K562 (cell line): ENCODE measurements around the gene MDH1B. TPM values are rescaled to one million over a fixed set of nuclear protein-coding genes. Genes with fewer than 3 reads are reported as not detected.

ENCODE experiments used
- ATAC-seq: fragments of 200-7000 bp; cut with Tn5 transposase; 3 replicates; pipeline ENCODE4 v1.9.1; 2020; ENCODE audit warnings: moderate library complexity
- BruUV-seq: library from RNA; stranded (reverse); fragments of 400-500 nt; replicated peaks from 2 replicates; lab custom pipeline; 2021; lab: Mats Ljungman, UMichigan
- CTCF ChIA-PET: fragments of 300-600 bp; formaldehyde crosslinking; extraction: SDS; loops from one replicate; lab custom pipeline; 2021; ENCODE audit warnings: low intra/inter-chr PET ratio; lab: Yijun Ruan, JAX
- POLR2A ChIA-PET: fragments of 300-600, 350-650 bp; sonication (Branson Sonifier 250); formaldehyde crosslinking; extraction: SDS; loops from one replicate; lab custom pipeline; 2021; ENCODE audit warnings: antibody characterized with exemption, inconsistent platforms; lab: Yijun Ruan, JAX
- DNase-seq, 4 experiments: peaks; one replicate each; pipeline versions ENCODE4 v3.0.0 to v3.0.0-alpha.2; 2011 to 2018; ENCODE audit warnings: low spot score in 3 of 4, mixed read lengths in 3 of 4; ENCODE audit errors: extremely low read depth in 1 of 4
- FAIRE-seq: peaks from 2 replicates; lab custom pipeline; 2011; peaks lifted over from hg19 to GRCh38; lab: Jason Lieb, UNC
- H2AFZ ChIP-seq: 2 replicates; pipeline ENCODE4 v1.6.0; 2011; ENCODE audit warnings: low read depth, low read length, control low read depth, inconsistent platforms
- H3K27ac ChIP-seq: fragments of 200-600 bp; 3 replicates; pipeline ENCODE4 v1.8.0; 2011; ENCODE audit warnings: low read depth, mild to moderate bottlenecking, control low read depth, inconsistent platforms, low read length, moderate library complexity, mixed read lengths; ENCODE audit errors: extremely low read depth
- H3K27me3 ChIP-seq, 2 experiments: fragments of 300-600 bp in 1 of 2; 2 replicates in 1 of 2; 3 replicates in 1 of 2; pipeline versions ENCODE4 v1.6.0 to v1.8.0; 2011; ENCODE audit warnings: inconsistent platforms in 2 of 2, low read length in 2 of 2, mild to moderate bottlenecking in 1 of 2, mixed read lengths in 1 of 2, moderate library complexity in 1 of 2; ENCODE audit not compliant: control insufficient read depth in 2 of 2, insufficient read depth in 2 of 2
- H3K36me3 ChIP-seq: fragments of 300-600 bp; 3 replicates; pipeline ENCODE4 v1.8.0; 2011; ENCODE audit warnings: mild to moderate bottlenecking, low read length, inconsistent platforms; ENCODE audit not compliant: control insufficient read depth, insufficient read depth
- H3K4me1 ChIP-seq, 2 experiments: fragments of 200-600 bp in 1 of 2; replicated peaks in 1 of 2; 2 replicates in 1 of 2; 3 replicates in 1 of 2; pipeline versions ENCODE4 v1.5.1 to v1.8.0; 2011; ENCODE audit warnings: inconsistent platforms in 2 of 2, low read length in 2 of 2, mild to moderate bottlenecking in 1 of 2, mixed read lengths in 1 of 2, moderate library complexity in 1 of 2; ENCODE audit not compliant: control insufficient read depth in 2 of 2, insufficient read depth in 2 of 2
- H3K4me2 ChIP-seq: 2 replicates; pipeline ENCODE4 v1.6.1; 2011; ENCODE audit warnings: low read length, control low read depth, inconsistent platforms, mixed read lengths; ENCODE audit not compliant: insufficient read depth
- H3K4me3 ChIP-seq: fragments of 200-600 bp; sonication (generic), shearing (Covaris generic); 2 replicates; pipeline ENCODE4 v1.5.1; 2016; ENCODE audit warnings: control low read depth, inconsistent platforms
- H3K79me2 ChIP-seq: fragments of 200-600 bp; 3 replicates; pipeline ENCODE4 v1.8.0; 2011; ENCODE audit warnings: low read length, inconsistent platforms; ENCODE audit not compliant: control insufficient read depth, insufficient read depth
- H3K9ac ChIP-seq, 2 experiments: 2 replicates each; pipeline versions ENCODE4 v1.6.0 to v1.6.1; 2011; ENCODE audit warnings: low read depth in 2 of 2, low read length in 2 of 2, control low read depth in 1 of 2, inconsistent platforms in 1 of 2, mild to moderate bottlenecking in 1 of 2, mixed read lengths in 1 of 2; ENCODE audit not compliant: insufficient read depth in 1 of 2
- H3K9me1 ChIP-seq: one replicate; pipeline ENCODE4 v1.6.0; 2011; ENCODE audit warnings: inconsistent platforms, mild to moderate bottlenecking, low read length, moderate library complexity; ENCODE audit not compliant: control insufficient read depth, insufficient read depth
- H3K9me3 ChIP-seq: replicated peaks from 2 replicates; pipeline ENCODE4 v1.5.1; 2011; ENCODE audit warnings: low read depth, low read length, inconsistent platforms; ENCODE audit not compliant: control insufficient read depth, insufficient read depth
- H4K20me1 ChIP-seq: replicated peaks from 2 replicates; pipeline ENCODE4 v1.6.1; 2011; ENCODE audit warnings: low read length, inconsistent platforms, mixed read lengths; ENCODE audit not compliant: control insufficient read depth, insufficient read depth
- ATF2 ChIP-seq: sonication (generic); formaldehyde crosslinking; IDR thresholded peaks from 2 replicates; pipeline ENCODE4 v1.8.1; 2022; ENCODE audit warnings: missing genetic modification reagents
- BACH1 ChIP-seq: fragments of 200-800 bp; sonication (Bioruptor generic); IDR thresholded peaks from 2 replicates; pipeline ENCODE4 v1.6.1; 2016; ENCODE audit warnings: missing genetic modification characterization, missing compliant biosample characterization
- CBFA2T3 ChIP-seq: fragments of 450-650 bp; IDR thresholded peaks from 2 replicates; pipeline ENCODE4 v1.6.1; 2017
- CCAR2 ChIP-seq: fragments of 200-400 bp; formaldehyde crosslinking; IDR thresholded peaks from 2 replicates; pipeline ENCODE4 v1.6.1; 2017; ENCODE audit warnings: mild to moderate bottlenecking, low read depth, low read length
- FOXP4 ChIP-seq: sonication (generic); formaldehyde crosslinking; IDR thresholded peaks from 2 replicates; pipeline ENCODE4 v1.8.0; 2022; ENCODE audit warnings: mild to moderate bottlenecking, missing genetic modification reagents, borderline replicate concordance
- HDAC2 ChIP-seq: fragments of 450-650 bp; IDR thresholded peaks from 2 replicates; pipeline ENCODE4 v1.6.1; 2016; ENCODE audit warnings: mild to moderate bottlenecking
- HDAC6 ChIP-seq: IDR thresholded peaks from 2 replicates; pipeline ENCODE4 v1.6.1; 2012; ENCODE audit warnings: low read depth, mild to moderate bottlenecking, control low read depth, inconsistent platforms, low read length, moderate library complexity
- SP1 ChIP-seq: sonication (generic); formaldehyde crosslinking; IDR thresholded peaks from 2 replicates; pipeline ENCODE4 v1.8.1; 2022; ENCODE audit warnings: mild to moderate bottlenecking, missing genetic modification reagents
- TCFL5 ChIP-seq: fragments of 250-450 bp; sonication (Bioruptor Pico); conservative IDR thresholded peaks from 2 replicates; pipeline ENCODE4 v1.6.1; 2021; ENCODE audit warnings: mild to moderate bottlenecking, moderate library complexity, matching md5 sums
- ZBED1 ChIP-seq: IDR thresholded peaks from 2 replicates; pipeline ENCODE4 v1.6.1; 2014
- ZNF174 ChIP-seq: fragments of 250-450 bp; sonication (Bioruptor Pico); IDR thresholded peaks from 2 replicates; pipeline ENCODE4 v1.4.0; 2020; ENCODE audit warnings: mild to moderate bottlenecking
- ZNF3 ChIP-seq: fragments of 250-450 bp; sonication (Bioruptor Pico); IDR thresholded peaks from 2 replicates; pipeline ENCODE4 v1.5.0; 2021; ENCODE audit warnings: mild to moderate bottlenecking, moderate library complexity
- ZNF639 ChIP-seq, 2 experiments: fragments of 200-800 bp in 1 of 2; sonication (Bioruptor generic) in 1 of 2; sonication (generic) in 1 of 2; formaldehyde crosslinking in 1 of 2; IDR thresholded peaks in 1 of 2; conservative IDR thresholded peaks in 1 of 2; 2 replicates each; pipeline versions ENCODE4 v1.5.0 to v1.6.1; 2016 to 2020; ENCODE audit warnings: missing compliant biosample characterization in 1 of 2, missing genetic modification characterization in 1 of 2, missing genetic modification reagents in 1 of 2
- ZNF778 ChIP-seq: fragments of 450-650 bp; formaldehyde crosslinking; IDR thresholded peaks from 2 replicates; pipeline ENCODE4 v1.4.0; 2020; ENCODE audit warnings: mild to moderate bottlenecking, moderate library complexity
- WGBS: fragments of 100-300 bp; shearing (Covaris generic); methylation state at CpG from one replicate; pipeline ENCODE4 v1.1.6; 2016; ENCODE audit warnings: low coverage, mixed read lengths; ENCODE audit not compliant: insufficient coverage; ENCODE audit errors: missing lambda C conversion rate; 5-methylcytosine and 5-hydroxymethylcytosine counted together
- in situ Hi-C: fragments of 300-500 bp; cut with MboI; formaldehyde crosslinking; loops from 4 replicates; pipeline ENCODE4 v1.15.0; 2018; ENCODE audit warnings: inconsistent platforms, mixed read lengths
- intact Hi-C: fragments of 100-400 bp; cut with micrococcal nuclease; formaldehyde crosslinking; loops from 2 replicates; pipeline ENCODE4 v1.14.2; 2022
- polyA plus RNA-seq, 8 experiments: library from polyadenylated mRNA; depleted of rRNA in 4 of 8; stranded (reverse) in 5 of 8; unstranded in 3 of 8; fragments of >200 nt; fragmentation: Nextera tagmentation in 2 of 8; fragmentation: Illumina TruSeq in 1 of 8; extraction: Ambion mirVana in 2 of 8; extraction: Trizol in 1 of 8; gene quantifications; 2 replicates each; pipeline versions ENCODE4 v1.2.1 to v1.2.3, GENCODE V29; 2011 to 2014; ENCODE audit warnings: inconsistent platforms in 1 of 8, missing spikeins in 1 of 8
- total RNA-seq, 7 experiments: library from RNA; depleted of rRNA in 6 of 7; stranded (reverse); fragments of >200 nt in 6 of 7; fragmentation: Illumina TruSeq in 2 of 7; extraction: Trizol in 2 of 7; gene quantifications; 2 replicates each; pipeline versions ENCODE4 v1.2.1 to v1.2.3, GENCODE V29; 2011 to 2021; ENCODE audit warnings: low replicate concordance in 1 of 7

MDH1B gene
- total and polyA plus RNA-seq, 9 of the 15 experiments (the other 6 are each of a cell fraction or from before 2014, with no cell fraction given): 0.06 to 0.16 (median 0.14) TPM; not detected in 5

- no peak for ATAC-seq
- no peak for DNase-seq
- CTCF ChIA-PET: no interaction called here
- no peak overlapping the region for H3K27ac ChIP-seq
- whole genome bisulfite sequencing: 4% methylated on average over 3 of the region's 3 CpGs
- H3K9me1 ChIP-seq: no peaks in the 10 kb centered on the region
- no peaks in the 10 kb centered on the region; a peak in 1 of 5 replicates for H3K27me3 ChIP-seq
- no peak overlapping the region for H3K4me3 ChIP-seq
- in situ Hi-C loops: no loop called here
- H3K9me3 ChIP-seq: no peaks in the 10 kb centered on the region
- H3K36me3 ChIP-seq: no peaks in the 10 kb centered on the region
- no peaks in the 10 kb centered on the region for H4K20me1 ChIP-seq
- no peak overlapping the region for H3K4me2 ChIP-seq
- no peaks in the 10 kb centered on the region for H3K79me2 ChIP-seq
- no TSS peak for BruUV-seq
- H2AFZ ChIP-seq: no peak overlapping the region
- POLR2A ChIA-PET: no interaction called here
- no peak overlapping the region for H3K9ac ChIP-seq
- no peak for FAIRE-seq
- intact Hi-C loops: loop anchor here (10.0 kb wide), 1 partner anchor 304 kb away; no protein-coding TSS in a partner anchor
- TF ChIP-seq ZNF639 (CRISPR knock-in tag; conservative IDR thresholded peaks at IDR 0.05 in 1 of 2, IDR thresholded peaks at IDR 0.05 in 1 of 2) (no peak), ZNF174 (CRISPR knock-in tag) (no peak), ZNF3 (CRISPR knock-in tag) (no peak), CBFA2T3 (no peak), CCAR2 (no peak), HDAC6 (no peak), BACH1 (tag) (no peak), ZBED1 (no peak), TCFL5 (CRISPR knock-in tag) (no peak), HDAC2 (no peak), ZNF778 (CRISPR knock-in tag) (no peak), SP1 (CRISPR knock-in tag) (no peak), FOXP4 (CRISPR knock-in tag) (no peak), ATF2 (CRISPR knock-in tag) (no peak)
- no peaks in the 10 kb centered on the region for H3K4me1 ChIP-seq
These were observed 66.3 kb downstream of the MDH1B start for GRCh38 chr2:206698811-206699210.
